ENCODE results near the gene GATAD2A. TPM values are rescaled to one million over a fixed set of nuclear protein-coding genes. Genes with fewer than 3 reads are reported as not detected.

The GATAD2A gene
- total RNA-seq, 1 experiment from 2014 or later = 189 TPM

GRCh38 chr19:19543101-19543500 lies 137.6 kb downstream of the GATAD2A start:
- Histone ChIP-seq H2BK12ac (ENCODE audit: insufficient read length, low read depth, low read length) (no peak overlapping the region), H3K4ac (ENCODE audit: low read depth, low read length) (no peak overlapping the region), H2BK5ac (ENCODE audit: insufficient read length, low read length) (no peak overlapping the region), H2AK5ac (ENCODE audit: insufficient read length, low read length) (no peak overlapping the region), H3K14ac (ENCODE audit: insufficient read depth, low read length) (no peak overlapping the region), H4K8ac (replicated peaks; ENCODE audit: insufficient read length, low read depth, low read length) (no peak overlapping the region), H4K20me1 (ENCODE audit: control insufficient read depth, insufficient read depth, insufficient read length) (no peaks in the 10 kb centered on the region), H3K23me2 (ENCODE audit: insufficient read length, low read depth, low read length, poor library complexity, severe bottlenecking) (peaks cover 11% of the 10 kb centered on the region), H3K4me2 (ENCODE audit: insufficient read depth, insufficient read length, low read length) (no peak overlapping the region), H3K4me1 (ENCODE audit: insufficient read depth, low read length) (no peaks in the 10 kb centered on the region), H3K27ac (ENCODE audit: insufficient read length, low read depth, low read length) (no peak overlapping the region), H3K18ac (ENCODE audit: insufficient read length, low read depth, low read length) (no peak overlapping the region), H2BK15ac (ENCODE audit: low read depth, low read length) (no peak overlapping the region), H2AFZ (ENCODE audit: low read length) (no peak overlapping the region), H3K79me2 (ENCODE audit: insufficient read depth, low read length) (no peaks in the 10 kb centered on the region), H3K79me1 (ENCODE audit: insufficient read depth, low read depth, low read length, poor library complexity, severe bottlenecking) (no peaks in the 10 kb centered on the region), H4K5ac (ENCODE audit: insufficient read length, low read depth, low read length) (no peak overlapping the region), H4K91ac (ENCODE audit: insufficient read length, low read depth, low read length) (no peak overlapping the region), H3K9ac (ENCODE audit: extremely low read depth, insufficient read length, low read length) (no peak overlapping the region), H3K23ac (ENCODE audit: insufficient read length, low read depth, low read length) (no peak overlapping the region), H2BK20ac (ENCODE audit: low read depth, low read length, poor library complexity, severe bottlenecking) (no peak overlapping the region), H3T11ph (ENCODE audit: low read length) (no peak overlapping the region), H2BK120ac (ENCODE audit: low read depth, low read length, poor library complexity, severe bottlenecking) (no peak overlapping the region), H3K56ac (ENCODE audit: insufficient read length, low read depth, low read length) (no peak overlapping the region), H3K9me3 (ENCODE audit: control insufficient read depth, low read depth, low read length) (no peaks in the 10 kb centered on the region), H3K27me3 (ENCODE audit: insufficient read depth, low read length) (peaks cover 2% of the 10 kb centered on the region; the same call in 1 of the 2 replicates)
- H3K4me1 Mint-ChIP-seq = peaks cover 7 to 15% of the 10 kb centered on the region in 2 experiments
- DNase-seq = no peak
- no peaks in the 10 kb centered on the region for H3K9me3 Mint-ChIP-seq
- no peak overlapping the region for H3K4me3 Mint-ChIP-seq
- no CpG with 5 or more reads among the region's 13 CpGs for WGBS (ENCODE audit: extremely low coverage, insufficient read length, low lambda C conversion rate)
- no peak for TF ChIP-seq CTCF (conservative IDR thresholded peaks at IDR 0.05)
- peaks cover 2 to 4% (median 2%) of the 10 kb centered on the region in 3 experiments; a peak in 4 of 7 replicates for H3K36me3 Mint-ChIP-seq (ENCODE audit: insufficient read depth in 1 of 3, low read depth in 3 of 3)
- no peak overlapping the region for H3K27ac Mint-ChIP-seq
- H3K27me3 Mint-ChIP-seq (ENCODE audit: low read depth) = peaks cover 21% of the 10 kb centered on the region
